Kidney epithelial cell (primary cell): Measurements from ENCODE around the gene ECPAS. TPM values are rescaled to one million over a fixed set of nuclear protein-coding genes. Genes with fewer than 3 reads are reported as not detected.

Experiments
- DNase-seq: peaks from one replicate; pipeline ENCODE4 v3.0.0-alpha.2; 2010; ENCODE audit warnings: low read depth
- H3K27me3 ChIP-seq: 2 replicates; pipeline ENCODE4 v1.6.0; 2011; ENCODE audit warnings: low read length; ENCODE audit not compliant: control insufficient read depth, insufficient read depth
- H3K36me3 ChIP-seq: 2 replicates; pipeline ENCODE4 v1.5.1; 2011; ENCODE audit warnings: low read length; ENCODE audit not compliant: control insufficient read depth, insufficient read depth
- H3K4me3 ChIP-seq: 2 replicates; pipeline ENCODE4 v1.5.1; 2011; ENCODE audit warnings: low read depth, mild to moderate bottlenecking, control low read depth, low read length
- CTCF ChIP-seq: IDR thresholded peaks from 2 replicates; pipeline ENCODE4 v1.5.1; 2011; ENCODE audit warnings: mild to moderate bottlenecking, moderate library complexity, low read length, control low read depth, inconsistent platforms; ENCODE audit not compliant: insufficient read depth, poor library complexity, severe bottlenecking
- total RNA-seq: library from RNA; depleted of rRNA; stranded (reverse); fragments of >200 nt; gene quantifications from 2 replicates; pipeline ENCODE4 v1.2.3, GENCODE V29; 2015

Gene ECPAS
- total RNA-seq, 1 donor from 2014 or later = 67.0 TPM

GRCh38 chr9:111366978-111367377 is 117.2 kb downstream of the ECPAS start:
- Histone ChIP-seq H3K27me3 (no peaks in the 10 kb centered on the region), H3K4me3 (no peak overlapping the region), H3K36me3 (peaks cover 1% of the 10 kb centered on the region)
- TF ChIP-seq CTCF = no peak
- DNase-seq = no peak

- H3K36me3 ChIP-seq = peaks cover 1% of the 10 kb centered on the region
- TF ChIP-seq CTCF = no peak
- H3K4me3 ChIP-seq = no peak overlapping the region
- no peaks in the 10 kb centered on the region for H3K27me3 ChIP-seq
- no peak for DNase-seq
These were observed 121.7 kb downstream of the ECPAS start for GRCh38 chr9:111362526-111362925.

GRCh38 chr9:111360881-111361280 is 123.3 kb downstream of the ECPAS start:
- TF ChIP-seq CTCF = no peak
- Histone ChIP-seq H3K27me3 (no peaks in the 10 kb centered on the region), H3K36me3 (peaks cover 1% of the 10 kb centered on the region), H3K4me3 (no peak overlapping the region)
- no peak for DNase-seq

- no peak for TF ChIP-seq CTCF
- Histone ChIP-seq H3K36me3 (peaks cover 1% of the 10 kb centered on the region), H3K4me3 (no peak overlapping the region), H3K27me3 (no peaks in the 10 kb centered on the region)
- peak; percentile 87 for DNase-seq
These were observed 127.5 kb downstream of the ECPAS start for GRCh38 chr9:111356481-111357244.

- DNase-seq = no peak
- Histone ChIP-seq H3K36me3 (no peaks in the 10 kb centered on the region), H3K27me3 (no peaks in the 10 kb centered on the region), H3K4me3 (no peak overlapping the region)
- TF ChIP-seq CTCF = no peak
These were observed 131.6 kb downstream of the ECPAS start for GRCh38 chr9:111352545-111352944.

GRCh38 chr9:111350556-111350955 is 133.6 kb downstream of the ECPAS start:
- H3K36me3 ChIP-seq = no peaks in the 10 kb centered on the region
- H3K27me3 ChIP-seq = no peaks in the 10 kb centered on the region
- no peak for TF ChIP-seq CTCF
- no peak overlapping the region for H3K4me3 ChIP-seq
- DNase-seq = no peak
